Fibroblast of pulmonary artery (primary cell): ENCODE results near the gene ADORA1.

Experiments used
- DNase-seq: peaks from one replicate; pipeline ENCODE4 v3.0.0-alpha.2; 2010; ENCODE audit warnings: low read depth
- H3K4me3 ChIP-seq: replicated peaks from 2 replicates; pipeline ENCODE4 v1.5.1; 2011; ENCODE audit warnings: low read depth, mild to moderate bottlenecking, control low read depth, low read length, moderate library complexity
- TF ChIP-seq, protein P1 (sequence below): IDR thresholded peaks from 2 replicates; pipeline ENCODE4 v1.5.1; 2011; ENCODE audit warnings: mild to moderate bottlenecking, control low read depth, low read length, inconsistent platforms; ENCODE audit errors: missing control alignments

The ADORA1 gene

DNA sequence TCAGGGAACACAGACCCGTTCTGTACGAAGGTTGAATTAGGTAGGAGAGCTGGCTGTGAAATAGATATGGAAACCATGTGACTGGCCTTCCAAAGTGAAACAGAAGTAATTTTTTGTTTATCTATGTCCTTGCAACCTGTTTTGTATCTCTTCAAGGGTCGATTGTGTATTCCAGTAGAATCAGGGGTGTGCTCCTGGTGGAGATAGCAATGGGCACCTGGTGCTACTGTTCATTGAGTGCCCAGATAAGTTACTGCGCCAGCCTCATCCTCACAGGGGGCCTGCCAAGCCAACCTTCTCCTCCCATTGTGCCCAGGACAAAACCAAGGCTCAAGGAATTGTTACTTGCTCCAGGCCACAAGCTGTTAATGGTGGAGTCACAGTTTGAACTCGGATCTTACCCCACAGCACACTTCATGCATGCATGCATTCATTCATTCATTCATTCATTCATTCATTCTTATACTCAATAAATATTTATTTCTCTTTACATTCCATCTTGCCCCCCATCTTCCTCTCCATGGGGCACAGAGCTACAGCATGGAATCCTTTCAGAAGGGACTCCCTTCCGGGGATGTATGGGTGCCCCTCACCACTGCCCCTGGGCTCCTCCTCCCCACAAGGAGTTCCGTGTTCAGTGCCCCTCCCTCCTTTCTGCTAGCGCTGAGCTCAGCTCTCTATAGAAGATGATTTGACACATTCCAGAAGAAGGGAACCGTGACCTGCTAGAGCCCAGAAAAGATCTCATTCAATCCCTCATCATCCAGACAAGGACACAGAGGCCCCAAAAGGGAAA lies 24.0 kb downstream of the ADORA1 start:
- no peak for DNase-seq
- H3K4me3 ChIP-seq, result no peak overlapping the region
- TF ChIP-seq, protein P1, sequence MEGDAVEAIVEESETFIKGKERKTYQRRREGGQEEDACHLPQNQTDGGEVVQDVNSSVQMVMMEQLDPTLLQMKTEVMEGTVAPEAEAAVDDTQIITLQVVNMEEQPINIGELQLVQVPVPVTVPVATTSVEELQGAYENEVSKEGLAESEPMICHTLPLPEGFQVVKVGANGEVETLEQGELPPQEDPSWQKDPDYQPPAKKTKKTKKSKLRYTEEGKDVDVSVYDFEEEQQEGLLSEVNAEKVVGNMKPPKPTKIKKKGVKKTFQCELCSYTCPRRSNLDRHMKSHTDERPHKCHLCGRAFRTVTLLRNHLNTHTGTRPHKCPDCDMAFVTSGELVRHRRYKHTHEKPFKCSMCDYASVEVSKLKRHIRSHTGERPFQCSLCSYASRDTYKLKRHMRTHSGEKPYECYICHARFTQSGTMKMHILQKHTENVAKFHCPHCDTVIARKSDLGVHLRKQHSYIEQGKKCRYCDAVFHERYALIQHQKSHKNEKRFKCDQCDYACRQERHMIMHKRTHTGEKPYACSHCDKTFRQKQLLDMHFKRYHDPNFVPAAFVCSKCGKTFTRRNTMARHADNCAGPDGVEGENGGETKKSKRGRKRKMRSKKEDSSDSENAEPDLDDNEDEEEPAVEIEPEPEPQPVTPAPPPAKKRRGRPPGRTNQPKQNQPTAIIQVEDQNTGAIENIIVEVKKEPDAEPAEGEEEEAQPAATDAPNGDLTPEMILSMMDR, result no peak

DNA sequence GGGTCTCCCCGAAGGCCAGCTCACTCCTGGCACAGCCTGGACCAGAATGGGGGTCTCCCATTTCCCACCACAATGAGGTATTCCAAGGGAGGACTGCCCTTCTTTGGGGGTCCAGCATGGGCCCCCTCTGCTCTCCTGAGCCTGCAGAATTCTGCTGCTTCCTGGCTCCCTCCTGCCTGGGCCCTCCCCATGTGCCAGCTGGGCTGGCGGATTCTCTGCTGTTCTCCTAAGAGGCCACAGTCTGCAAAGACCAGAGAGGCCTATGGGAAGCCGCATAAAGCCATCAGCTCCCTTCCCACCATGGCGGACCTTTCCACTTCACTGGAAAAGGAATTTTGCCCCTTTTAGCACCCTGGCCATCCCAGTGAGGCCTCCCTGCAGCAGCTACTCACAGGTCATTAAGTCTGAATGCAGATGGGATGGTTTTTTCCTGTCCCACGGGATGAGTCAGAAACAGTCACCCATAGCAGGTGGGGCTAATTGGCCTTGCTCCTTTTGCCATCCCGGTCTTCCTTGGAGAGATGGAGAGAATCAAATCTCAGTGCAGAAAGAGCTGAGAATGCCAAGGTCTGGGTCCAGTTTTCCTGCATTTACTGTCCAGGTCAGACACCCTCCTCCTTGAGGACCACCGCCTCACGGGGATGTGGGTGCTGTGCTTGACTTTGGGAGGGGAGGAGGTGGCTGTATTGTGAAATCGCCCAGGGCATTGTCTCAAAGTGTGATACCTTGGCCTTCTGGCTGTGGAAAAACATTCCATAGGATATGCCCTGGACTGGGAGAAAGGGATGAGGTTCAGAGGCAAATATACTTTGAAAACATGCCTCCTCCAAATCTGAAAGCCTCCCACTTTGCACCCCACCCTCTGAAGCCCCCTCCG lies 24.9 kb downstream of the ADORA1 start:
- DNase-seq, result no peak
- H3K4me3 ChIP-seq, result no peak overlapping the region
- TF ChIP-seq, protein P1, result no peak

DNA sequence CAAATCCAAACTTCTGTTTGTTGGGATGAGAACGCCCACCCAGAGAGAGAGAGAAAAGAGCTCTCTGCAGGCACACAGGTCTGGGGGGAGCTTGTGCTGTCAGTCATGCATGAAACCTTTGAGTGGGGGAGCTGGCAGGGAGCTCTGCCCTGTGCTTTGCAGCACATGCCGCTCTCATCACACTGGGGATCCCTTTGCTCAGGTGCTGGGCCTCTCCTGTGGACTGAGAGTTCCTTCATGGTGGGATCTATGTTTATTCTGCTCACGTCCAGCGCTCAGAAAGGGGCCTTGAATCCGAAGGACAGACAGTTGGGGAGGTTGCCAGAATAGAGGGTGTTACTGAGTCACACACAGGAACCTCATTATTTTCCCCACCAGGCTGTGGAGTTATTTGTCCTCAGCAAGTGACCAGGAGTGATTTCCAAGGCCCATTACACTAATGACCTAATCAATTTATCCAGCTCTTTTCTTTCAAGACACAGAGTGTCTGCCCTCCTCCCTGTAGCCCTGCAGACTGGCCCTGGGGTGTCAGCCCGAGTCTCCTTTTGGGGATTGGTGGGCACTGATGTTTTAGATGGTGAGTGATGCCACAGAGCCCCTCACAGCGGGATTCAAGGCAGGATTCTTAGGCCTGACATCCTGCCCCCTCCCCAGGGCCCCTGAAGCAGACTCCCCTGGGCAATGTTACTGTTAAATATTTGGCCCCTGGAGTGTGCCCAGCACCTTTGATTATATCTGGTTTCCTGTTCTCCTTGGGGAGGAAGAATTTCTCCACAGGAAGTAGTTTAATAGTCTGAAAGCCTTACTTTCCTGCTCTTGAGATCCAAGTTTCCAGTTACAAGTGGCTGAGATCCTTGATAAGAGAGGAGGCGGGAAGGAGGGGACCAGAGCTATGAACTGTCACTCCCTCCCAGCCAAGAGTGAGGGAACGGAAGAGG lies 25.8 kb downstream of the ADORA1 start:
- no peak overlapping the region for H3K4me3 ChIP-seq
- TF ChIP-seq, protein P1, result no peak
- no peak for DNase-seq

DNA sequence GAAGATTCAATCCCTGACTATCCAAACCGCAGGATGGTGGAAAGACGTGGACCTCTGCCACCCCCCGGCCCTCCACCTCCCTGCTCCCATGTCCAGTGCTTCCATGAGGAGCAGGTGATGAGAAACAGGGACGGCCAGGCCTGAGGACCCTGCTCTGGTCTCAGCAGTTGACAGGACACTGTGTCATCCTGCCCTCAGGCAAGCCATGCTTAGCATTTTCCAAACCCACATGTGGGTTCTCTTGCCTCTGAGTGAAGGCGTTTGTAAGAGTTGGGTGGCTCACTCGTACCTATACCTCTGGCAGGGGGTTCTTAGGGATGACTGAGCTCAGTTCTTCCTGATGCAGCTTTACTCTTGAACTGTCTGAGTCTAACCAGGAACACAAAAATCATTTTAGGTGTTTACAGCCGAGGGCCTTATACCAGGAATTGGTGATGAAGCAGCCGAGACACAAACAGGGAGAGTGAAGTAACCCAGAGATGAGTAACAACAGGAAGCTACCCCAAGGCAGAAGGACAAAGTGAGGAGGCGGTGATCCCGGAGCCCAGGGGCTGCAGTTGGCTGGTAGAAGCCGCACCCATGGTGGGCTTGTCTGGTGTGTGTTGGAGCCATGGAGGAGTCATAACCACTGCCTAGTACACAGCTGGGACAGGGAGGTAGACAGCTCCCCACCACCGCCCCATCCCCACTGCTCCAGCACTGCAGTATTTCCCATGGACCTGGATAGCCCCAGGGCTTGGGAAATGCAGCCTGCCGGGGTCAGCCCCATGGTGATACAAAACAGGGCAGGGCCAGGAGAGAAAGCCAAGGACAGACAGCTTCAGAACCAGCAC lies 26.7 kb downstream of the ADORA1 start:
- DNase-seq, result peak; percentile 53
- H3K4me3 ChIP-seq, result no peak overlapping the region
- TF ChIP-seq, protein P1, result no peak

DNA sequence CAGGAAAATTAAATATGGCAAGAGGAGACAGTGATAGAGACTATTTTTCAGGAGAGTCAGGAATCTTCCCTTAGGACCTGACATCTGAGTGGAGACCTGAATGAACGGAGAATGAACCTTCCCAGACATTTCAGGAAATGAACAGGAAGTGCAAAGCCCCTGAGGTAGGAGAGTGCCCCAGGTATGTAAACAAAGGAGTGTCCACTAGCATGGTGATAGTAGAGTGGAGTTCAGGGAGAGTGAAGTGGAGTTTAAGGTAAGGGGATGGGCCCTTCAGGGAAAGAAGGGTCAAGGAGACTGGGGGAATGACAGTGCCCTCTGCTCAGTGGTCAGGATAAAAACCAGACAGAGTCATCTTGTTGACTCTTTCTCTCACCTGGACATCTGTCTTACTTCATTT lies 28.8 kb downstream of the ADORA1 start:
- H3K4me3 ChIP-seq, result no peak overlapping the region
- TF ChIP-seq, protein P1, result no peak
- DNase-seq, result no peak

DNA sequence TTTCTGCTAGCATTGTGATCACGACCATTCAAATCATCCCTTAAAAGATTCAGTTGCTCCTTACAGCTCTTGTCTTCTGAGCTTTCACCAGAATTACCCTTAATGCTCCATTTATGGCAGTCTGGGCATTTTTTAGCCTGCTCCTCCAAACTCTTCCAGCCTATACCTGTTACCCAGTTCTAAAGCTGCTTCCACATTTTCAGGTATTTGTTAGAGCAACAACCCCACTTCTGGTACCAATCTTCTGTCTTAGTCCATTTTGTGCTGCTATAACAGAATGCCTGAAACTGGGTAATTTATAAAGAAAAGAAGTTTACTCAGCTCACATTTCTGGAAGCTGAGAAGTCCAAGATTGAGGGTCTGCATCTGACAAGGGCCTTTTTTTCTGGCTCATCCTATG lies 30.9 kb downstream of the ADORA1 start:
- no peak for DNase-seq
- TF ChIP-seq, protein P1, result no peak
- H3K4me3 ChIP-seq, result no peak overlapping the region
